AG09309 (cell line): Measurements from ENCODE around the gene SLC39A11.

Source experiments
- DNase-seq: peaks from one replicate; pipeline ENCODE4 v3.0.0-alpha.2; 2010; ENCODE audit warnings: low read depth
- H3K4me3 ChIP-seq: 2 replicates; pipeline ENCODE4 v1.5.1; 2011; ENCODE audit warnings: mild to moderate bottlenecking, low read depth, low read length, moderate library complexity; ENCODE audit not compliant: control insufficient read depth
- CTCF ChIP-seq: IDR thresholded peaks from 2 replicates; pipeline ENCODE4 v1.5.1; 2011; ENCODE audit warnings: mild to moderate bottlenecking, low read depth, low read length, inconsistent platforms; ENCODE audit not compliant: insufficient read depth, control insufficient read depth; ENCODE audit errors: missing control alignments

Gene SLC39A11

GRCh38 chr17:72702136-72702735 is 390.3 kb downstream of the SLC39A11 start:
- no peak overlapping the region for H3K4me3 ChIP-seq
- DNase-seq: no peak

GRCh38 chr17:72700226-72700625 is 392.3 kb downstream of the SLC39A11 start:
- DNase-seq: no peak
- TF ChIP-seq CTCF: no peak
- no peak overlapping the region for H3K4me3 ChIP-seq

More at GRCh38 chr17:72702136-72702735, 390.3 kb downstream of the SLC39A11 start:
- TF ChIP-seq CTCF: no peak

GRCh38 chr17:72699545-72699944 is 392.9 kb downstream of the SLC39A11 start:
- DNase-seq: no peak
- H3K4me3 ChIP-seq: no peak overlapping the region
- TF ChIP-seq CTCF: no peak

GRCh38 chr17:72697602-72698146 is 394.8 kb downstream of the SLC39A11 start:
- no peak for DNase-seq
- no peak for TF ChIP-seq CTCF
- no peak overlapping the region for H3K4me3 ChIP-seq

- no peak for DNase-seq
- no peak for TF ChIP-seq CTCF
- no peak overlapping the region for H3K4me3 ChIP-seq
These were observed 395.8 kb downstream of the SLC39A11 start for GRCh38 chr17:72696721-72697120.

GRCh38 chr17:72696156-72696555 is 396.3 kb downstream of the SLC39A11 start:
- no peak overlapping the region for H3K4me3 ChIP-seq
- TF ChIP-seq CTCF: no peak
- DNase-seq: no peak
